Spleen (tissue), 11 donors: Measurements from ENCODE around the gene KIF17. TPM values are rescaled to one million over a fixed set of nuclear protein-coding genes. Genes with fewer than 3 reads are reported as not detected.

ENCODE experiments used
- DNase-seq: peaks from one replicate; pipeline ENCODE4 v3.0.0-alpha.2; 2020
- H3K27ac ChIP-seq, 8 donors: fragments of 200-600 bp; sonication (generic) in 7 of 8; 1 replicate in 4 of 8; 2 replicates in 4 of 8; pipeline versions ENCODE4 v1.5.0 to v1.8.0; 2016 to 2021; ENCODE audit warnings: inconsistent platforms in 4 of 8, mild to moderate bottlenecking in 4 of 8, moderate library complexity in 1 of 8
- H3K27me3 ChIP-seq, 7 donors: fragments of 200-600 bp; sonication (generic) in 6 of 7; replicated peaks in 1 of 7; 1 replicate in 4 of 7; 2 replicates in 3 of 7; pipeline versions ENCODE4 v1.5.0 to v1.8.0; 2016 to 2021; ENCODE audit warnings: inconsistent platforms in 3 of 7, mild to moderate bottlenecking in 1 of 7
- H3K36me3 ChIP-seq, 6 donors: fragments of 200-600 bp; sonication (generic) in 5 of 6; 1 replicate in 4 of 6; 2 replicates in 2 of 6; pipeline versions ENCODE4 v1.5.0 to v1.8.0; 2016 to 2021; ENCODE audit warnings: inconsistent platforms in 2 of 6
- H3K4me1 ChIP-seq, 6 donors: fragments of 200-600 bp; sonication (generic) in 5 of 6; 1 replicate in 3 of 6; 2 replicates in 3 of 6; pipeline versions ENCODE4 v1.5.0 to v1.8.0; 2016 to 2021; ENCODE audit warnings: inconsistent platforms in 3 of 6
- H3K4me3 ChIP-seq, 8 donors: fragments of 200-600 bp; sonication (generic) in 7 of 8; 1 replicate in 4 of 8; 2 replicates in 4 of 8; pipeline versions ENCODE4 v1.5.0 to v1.8.0; 2016 to 2021; ENCODE audit warnings: inconsistent platforms in 4 of 8, mild to moderate bottlenecking in 4 of 8, moderate library complexity in 2 of 8
- H3K9me3 ChIP-seq, 8 donors: fragments of 200-600 bp; sonication (generic) in 7 of 8; 1 replicate in 4 of 8; 2 replicates in 4 of 8; pipeline versions ENCODE4 v1.5.0 to v1.8.0; 2016 to 2021; ENCODE audit warnings: inconsistent platforms in 4 of 8
- POLR2A ChIP-seq, 3 donors: fragments of 450-650 bp; IDR thresholded peaks; one replicate each; pipeline ENCODE4 v1.5.1; 2017; ENCODE audit warnings: antibody characterized with exemption in 3 of 3, mild to moderate bottlenecking in 1 of 3
- POLR2AphosphoS5 ChIP-seq, 3 donors: sonication (generic); formaldehyde crosslinking; IDR thresholded peaks; one replicate each; pipeline ENCODE4 v1.5.1; 2017; ENCODE audit warnings: antibody characterized with exemption in 3 of 3
- WGBS, 5 donors: extraction: QIAGEN DNeasy Blood & Tissue Kit in 3 of 5; methylation state at CpG; one replicate each; pipeline versions ENCODE4 v1.1.5 to v1.1.7; 2013 to 2018; 5-methylcytosine and 5-hydroxymethylcytosine counted together
- intact Hi-C: fragments of 100-400 bp; cut with DNase I; formaldehyde crosslinking; loops from one replicate; pipeline ENCODE4 v1.15.0; 2023; ENCODE audit warnings: low total_unique reads
- polyA plus RNA-seq, 3 donors: library from polyadenylated mRNA; stranded (reverse); fragments of 200-250 nt; gene quantifications; one replicate each; pipeline ENCODE4 v1.2.1, GENCODE V29; 2013
- total RNA-seq, 7 donors: library from RNA; depleted of rRNA in 3 of 7; stranded (reverse); fragments of >200 nt in 3 of 7; fragmentation: NEBNext Ultra II Directional in 4 of 7; extraction: Animal tissue kit (Norgen Biotek cat#: 25700) in 4 of 7; gene quantifications; one replicate each; pipeline versions ENCODE4 v1.1.0 to v1.2.1, GENCODE V29; 2016 to 2021
- TF ChIP-seq, protein P1 (sequence below), 11 experiments: fragments of 200-600 bp in 7 of 11; fragments of 450-650 bp in 4 of 11; sonication (generic) in 4 of 11; IDR thresholded peaks in 8 of 11; conservative IDR thresholded peaks in 3 of 11; 1 replicate in 7 of 11; 2 replicates in 4 of 11; pipeline versions ENCODE4 v1.4.0 to v1.8.0; 2016 to 2021; ENCODE audit warnings: antibody characterized with exemption in 11 of 11, inconsistent platforms in 4 of 11, mild to moderate bottlenecking in 1 of 11
- donor health status: healthy with polysubstance abuse.
- donor health status: DM: no; HTN: no; CAD: no; lungs with moderate emphysema.
- donor health status: DM: no; HTN: no; CAD: no.
- donor health status: Bipolar disorder and iron deficiency.
- donor health status: healthy.
- donor health status: DM: no; HTN: no; CAD: no.
- donor health status: DM: yes; HTN: yes; CAD: no.

The KIF17 gene
- total and polyA plus RNA-seq, 10 donors = 8.3 to 82.2 (median 47.6) TPM

DNA sequence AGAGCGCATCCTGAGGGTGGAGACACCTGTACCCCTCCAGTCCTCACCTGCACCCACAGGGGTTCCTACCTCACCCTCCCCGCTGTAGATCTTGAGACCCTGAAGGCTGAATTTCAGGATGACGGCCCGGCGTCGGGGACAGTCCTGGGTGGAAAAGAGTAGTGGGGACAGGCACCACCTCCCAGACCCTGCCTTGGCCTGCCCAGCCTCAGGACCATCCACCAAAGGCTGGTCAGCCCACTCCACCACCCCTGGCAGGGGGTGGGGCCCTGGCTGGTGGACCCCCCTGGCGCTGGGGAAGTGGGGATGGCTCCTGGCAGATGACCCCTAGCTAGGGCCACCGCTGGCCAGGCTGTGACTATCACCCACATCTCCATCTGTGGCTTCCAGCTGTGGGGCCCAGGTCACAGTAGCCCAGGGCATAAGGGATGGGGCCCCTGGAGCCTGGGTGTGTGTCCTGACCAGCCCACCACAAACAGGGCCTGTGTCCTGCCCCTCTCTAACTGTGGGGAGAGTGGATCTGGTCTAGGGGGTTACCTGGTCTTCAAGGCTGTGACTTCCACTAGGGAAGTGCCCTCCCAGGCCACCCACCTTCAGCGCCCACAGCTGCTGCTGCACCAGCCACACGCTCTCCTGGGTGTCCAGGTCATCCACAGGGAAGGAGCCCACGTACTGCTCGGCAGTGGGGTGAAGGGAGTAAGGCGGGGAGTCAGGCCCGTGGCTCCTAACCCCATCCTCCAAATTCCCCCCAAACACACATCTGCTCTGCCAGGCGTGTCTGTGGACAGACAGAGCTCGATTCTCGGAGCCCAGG, 9.3 kb upstream of the KIF17 start:
- no peaks in the 10 kb centered on the region for H3K9me3 ChIP-seq
- H3K27ac ChIP-seq = no peak overlapping the region
- DNase-seq = no peak
- H3K4me1 ChIP-seq = peaks cover under 1 to 24% (median 12%) of the 10 kb centered on the region in 6 donors
- H3K36me3 ChIP-seq = no peaks in the 10 kb centered on the region
- peaks cover 0 to 44% (median 20%) of the 10 kb centered on the region in 7 donors for H3K27me3 ChIP-seq
- 81 to 100% (median 89%) methylated on average over 5 to 17 of the region's 17 CpGs for WGBS, 5 donors
- intact Hi-C loops = no loop called here
- TF ChIP-seq POLR2A (IDR thresholded peaks at IDR 0.05) (no peak), POLR2AphosphoS5 (IDR thresholded peaks at IDR 0.05) (no peak)
- no peak overlapping the region for H3K4me3 ChIP-seq

DNA sequence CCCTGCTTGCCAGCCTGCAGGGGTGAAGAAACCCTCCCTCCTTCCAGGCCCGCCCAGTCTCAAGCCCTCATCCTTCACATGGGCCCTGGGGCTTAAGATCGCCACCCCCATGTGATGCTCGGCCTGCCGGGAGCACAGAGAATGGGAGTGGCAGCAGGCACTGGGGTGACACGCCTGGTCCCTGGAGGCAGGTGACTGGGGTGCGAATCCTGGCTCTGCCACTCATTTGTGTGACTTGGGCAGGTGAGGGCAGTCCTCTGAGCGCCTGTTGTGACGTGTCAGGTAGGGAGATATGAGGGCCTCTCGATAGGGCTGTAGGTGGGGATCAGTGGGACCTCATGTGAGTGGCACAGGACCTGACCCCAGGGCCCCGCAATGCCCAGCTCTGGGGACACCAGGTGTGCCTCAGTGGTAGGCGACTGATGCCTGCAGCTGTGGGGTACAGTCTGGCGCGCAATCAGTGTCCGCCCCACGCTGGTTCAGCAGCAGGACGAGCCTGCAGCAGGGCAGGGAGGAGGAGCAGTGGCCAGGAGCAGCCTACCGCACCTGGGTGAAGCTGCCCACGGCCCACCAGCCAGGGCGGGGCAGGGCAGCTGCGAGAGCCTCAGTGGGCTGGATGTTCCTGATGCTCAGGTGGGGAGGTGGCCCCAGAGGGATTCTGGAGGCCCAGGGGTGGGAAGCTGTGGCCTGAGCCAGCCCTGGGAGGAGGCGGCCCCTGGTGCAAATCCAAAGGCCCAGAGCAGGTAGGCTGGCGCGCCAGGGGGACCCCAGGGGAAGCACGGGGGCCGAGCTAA, 8.5 kb upstream of the KIF17 start:
- Histone ChIP-seq H3K27ac (no peak overlapping the region), H3K27me3 (peaks cover 0 to 36% (median 11%) of the 10 kb centered on the region in 7 donors), H3K9me3 (no peaks in the 10 kb centered on the region), H3K4me3 (no peak overlapping the region), H3K4me1 (peaks cover 0 to 17% (median 6%) of the 10 kb centered on the region in 6 donors), H3K36me3 (no peaks in the 10 kb centered on the region)
- WGBS, 5 donors = 87 to 92% (median 89%) methylated on average over 5 to 25 of the region's 25 CpGs
- no peak for DNase-seq
- TF ChIP-seq POLR2A (IDR thresholded peaks at IDR 0.05) = no peak
- intact Hi-C loops = no loop called here

DNA sequence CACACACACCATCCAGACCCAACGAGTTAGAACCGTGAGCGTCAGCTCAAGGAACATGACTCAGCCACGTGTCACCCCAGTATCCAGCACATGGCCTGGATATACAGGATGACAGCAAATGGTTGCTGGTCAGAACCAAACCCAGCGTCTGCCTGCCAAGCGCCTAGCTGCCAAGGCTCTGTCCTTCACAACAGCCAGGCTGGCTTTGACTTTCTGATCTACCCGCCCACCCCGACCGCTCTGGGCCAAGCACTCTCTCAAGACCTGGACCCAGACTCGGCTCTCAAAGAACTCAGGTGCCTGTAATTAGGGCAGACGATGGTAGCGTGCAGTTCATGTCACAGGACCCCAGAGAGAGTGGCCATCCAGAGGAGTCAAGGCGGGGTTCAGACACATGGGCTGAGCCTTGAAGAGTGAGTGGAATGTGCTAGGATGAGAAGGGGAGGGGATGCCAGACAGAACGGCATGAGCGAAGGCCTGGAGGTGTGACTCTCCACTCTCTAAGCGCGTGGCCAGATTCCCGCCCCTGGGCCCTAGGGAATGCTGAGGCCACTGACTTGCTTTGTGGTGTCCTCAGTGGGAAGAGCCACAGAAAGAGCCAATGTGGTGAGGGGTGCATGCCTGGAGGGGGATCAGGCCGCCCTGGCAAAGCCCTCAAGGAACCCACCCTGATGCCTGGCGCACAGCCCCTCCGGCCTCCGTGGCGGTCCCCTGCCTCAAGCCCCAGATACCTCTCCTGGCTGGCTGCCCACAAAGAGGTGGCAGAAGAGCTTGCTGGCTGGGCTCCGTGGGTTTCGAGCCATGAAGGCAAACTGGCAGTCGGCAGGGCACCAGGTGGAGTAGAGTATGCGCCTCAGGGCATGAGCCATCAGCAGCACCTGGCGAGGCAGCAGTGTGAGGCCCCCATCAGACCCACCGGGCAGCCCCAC, 7.6 kb upstream of the KIF17 start:
- 71 to 84% (median 82%) methylated on average over 15 to 29 of the region's 29 CpGs for whole genome bisulfite sequencing, 5 donors
- no peak for DNase-seq

DNA sequence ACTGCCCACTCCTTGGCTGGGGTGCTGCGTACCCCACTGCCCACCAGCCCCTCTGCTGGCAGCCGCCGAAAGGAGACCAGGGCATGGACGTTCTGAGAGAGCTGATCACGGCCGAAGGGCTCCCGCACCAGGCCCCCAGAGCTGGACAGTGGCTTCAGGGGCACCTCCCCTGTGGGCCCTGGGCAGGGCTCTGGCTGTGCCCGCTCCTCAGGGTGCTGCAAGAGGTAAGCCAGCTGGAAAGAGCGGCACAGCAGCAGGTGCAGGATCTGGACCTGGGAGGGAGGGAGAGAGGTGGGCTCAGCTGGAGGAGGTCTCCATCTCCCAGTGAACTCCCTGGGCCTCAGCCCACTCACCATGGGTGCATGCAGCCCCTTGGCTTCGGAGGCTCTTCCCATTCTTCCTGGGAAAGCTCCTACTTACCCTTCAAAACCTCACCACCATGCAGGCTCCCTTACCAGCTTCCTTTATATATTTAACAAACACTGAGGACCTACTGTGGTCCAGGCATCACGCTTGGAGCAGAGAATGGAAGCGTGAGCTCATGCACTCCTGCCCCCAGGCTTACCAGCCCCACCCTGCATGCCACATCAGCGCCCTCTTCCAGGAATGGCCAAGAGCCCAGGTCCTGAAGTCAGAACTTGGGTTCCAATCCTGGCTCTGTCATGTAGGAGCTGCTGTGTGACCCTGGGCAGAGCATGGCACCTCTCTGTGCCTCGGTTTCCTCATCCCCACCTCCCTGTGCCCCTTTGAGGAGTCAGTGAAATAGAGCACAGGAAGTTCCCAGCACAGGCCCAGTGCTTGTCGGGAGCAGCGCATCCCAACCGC, 6.8 kb upstream of the KIF17 start:
- no peak for DNase-seq
- intact Hi-C loops = no loop called here
- no peak overlapping the region for H3K27ac ChIP-seq

More for the DNA sequence above, 7.6 kb upstream of the KIF17 start:
- peaks cover 0 to 27% (median 3%) of the 10 kb centered on the region in 7 donors for H3K27me3 ChIP-seq
- peaks cover 0 to 8% (median 2%) of the 10 kb centered on the region in 6 donors for H3K4me1 ChIP-seq
- no peak overlapping the region for H3K27ac ChIP-seq
- TF ChIP-seq, protein P1, sequence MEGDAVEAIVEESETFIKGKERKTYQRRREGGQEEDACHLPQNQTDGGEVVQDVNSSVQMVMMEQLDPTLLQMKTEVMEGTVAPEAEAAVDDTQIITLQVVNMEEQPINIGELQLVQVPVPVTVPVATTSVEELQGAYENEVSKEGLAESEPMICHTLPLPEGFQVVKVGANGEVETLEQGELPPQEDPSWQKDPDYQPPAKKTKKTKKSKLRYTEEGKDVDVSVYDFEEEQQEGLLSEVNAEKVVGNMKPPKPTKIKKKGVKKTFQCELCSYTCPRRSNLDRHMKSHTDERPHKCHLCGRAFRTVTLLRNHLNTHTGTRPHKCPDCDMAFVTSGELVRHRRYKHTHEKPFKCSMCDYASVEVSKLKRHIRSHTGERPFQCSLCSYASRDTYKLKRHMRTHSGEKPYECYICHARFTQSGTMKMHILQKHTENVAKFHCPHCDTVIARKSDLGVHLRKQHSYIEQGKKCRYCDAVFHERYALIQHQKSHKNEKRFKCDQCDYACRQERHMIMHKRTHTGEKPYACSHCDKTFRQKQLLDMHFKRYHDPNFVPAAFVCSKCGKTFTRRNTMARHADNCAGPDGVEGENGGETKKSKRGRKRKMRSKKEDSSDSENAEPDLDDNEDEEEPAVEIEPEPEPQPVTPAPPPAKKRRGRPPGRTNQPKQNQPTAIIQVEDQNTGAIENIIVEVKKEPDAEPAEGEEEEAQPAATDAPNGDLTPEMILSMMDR (IDR thresholded peaks at IDR 0.05 in 8 of 11, conservative IDR thresholded peaks at IDR 0.05 in 3 of 11) = no peak
- TF ChIP-seq POLR2AphosphoS5 (IDR thresholded peaks at IDR 0.05) (no peak), POLR2A (IDR thresholded peaks at IDR 0.05) (no peak)
- no peaks in the 10 kb centered on the region for H3K36me3 ChIP-seq
- intact Hi-C loops = no loop called here
- no peak overlapping the region for H3K4me3 ChIP-seq
- H3K9me3 ChIP-seq = no peaks in the 10 kb centered on the region

More for the DNA sequence above, 6.8 kb upstream of the KIF17 start:
- peaks cover 0 to 19% (median 0%) of the 10 kb centered on the region in 7 donors for H3K27me3 ChIP-seq
- 89 to 94% (median 92%) methylated on average over 13 to 17 of the region's 17 CpGs for WGBS, 5 donors
- no peaks in the 10 kb centered on the region for H3K4me1 ChIP-seq
- no peaks in the 10 kb centered on the region for H3K9me3 ChIP-seq
- H3K4me3 ChIP-seq = no peak overlapping the region
- TF ChIP-seq, protein P1 (IDR thresholded peaks at IDR 0.05 in 8 of 11, conservative IDR thresholded peaks at IDR 0.05 in 3 of 11) = no peak
- TF ChIP-seq POLR2A (IDR thresholded peaks at IDR 0.05) (no peak), POLR2AphosphoS5 (IDR thresholded peaks at IDR 0.05) (no peak)
- no peaks in the 10 kb centered on the region for H3K36me3 ChIP-seq
